ENCODE results near the gene SRMS. TPM values are rescaled to one million over a fixed set of nuclear protein-coding genes. Genes with fewer than 3 reads are reported as not detected.

Gene SRMS
- total RNA-seq, 1 donor from 2014 or later = not detected

GRCh38 chr20:63549679-63550282 is 2.2 kb upstream of the SRMS start:
- intact Hi-C loops (cut with micrococcal nuclease) = no loop called here
- H3K36me3 Mint-ChIP-seq (ENCODE audit: low read depth) = no peaks in the 10 kb centered on the region
- peaks cover 9% of the 10 kb centered on the region for H3K4me1 Mint-ChIP-seq (ENCODE audit: low read depth)
- H3K27ac Mint-ChIP-seq = no peak overlapping the region
- H3K27me3 Mint-ChIP-seq (ENCODE audit: insufficient read depth) = peaks cover 19% of the 10 kb centered on the region
- no peak for DNase-seq (ENCODE audit: low spot score)
- H3K4me3 Mint-ChIP-seq = no peak overlapping the region
- H3K9me3 Mint-ChIP-seq = no peaks in the 10 kb centered on the region

- Mint-ChIP-seq H3K9me3 (no peaks in the 10 kb centered on the region), H3K27me3 (ENCODE audit: insufficient read depth) (peaks cover 19% of the 10 kb centered on the region), H3K4me1 (ENCODE audit: low read depth) (peaks cover 9% of the 10 kb centered on the region), H3K27ac (no peak overlapping the region), H3K36me3 (ENCODE audit: low read depth) (no peaks in the 10 kb centered on the region), H3K4me3 (no peak overlapping the region)
- DNase-seq (ENCODE audit: low spot score) = no peak
- intact Hi-C loops (cut with micrococcal nuclease) = no loop called here
Measured at GRCh38 chr20:63549019-63549418, 1.5 kb upstream of the SRMS start.

DNA sequence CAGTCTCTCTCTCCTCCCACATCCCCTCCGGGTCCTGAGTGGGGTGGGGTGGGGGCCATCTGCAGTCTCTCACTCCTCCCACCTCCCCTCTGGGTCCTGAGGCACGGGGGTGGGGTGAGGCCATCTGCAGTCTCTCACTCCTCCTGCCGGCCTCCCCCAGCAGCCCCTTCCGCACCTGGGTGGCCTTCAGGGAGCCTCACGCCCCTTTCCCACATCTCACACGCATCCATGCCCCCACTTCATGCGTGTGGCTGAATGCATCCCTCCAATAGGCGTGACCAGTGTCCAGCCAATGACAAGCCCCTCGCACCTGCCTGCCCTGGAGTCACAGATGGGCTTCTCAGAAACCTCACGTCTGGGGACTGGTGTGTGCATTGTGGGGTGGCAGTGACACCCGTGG is 993 bp upstream of the SRMS start:
- Mint-ChIP-seq H3K4me1 (ENCODE audit: low read depth) (peaks cover 9% of the 10 kb centered on the region), H3K27ac (no peak overlapping the region), H3K4me3 (no peak overlapping the region), H3K27me3 (ENCODE audit: insufficient read depth) (peaks cover 19% of the 10 kb centered on the region), H3K36me3 (ENCODE audit: low read depth) (no peaks in the 10 kb centered on the region), H3K9me3 (no peaks in the 10 kb centered on the region)
- intact Hi-C loops (cut with micrococcal nuclease) = no loop called here
- no peak for DNase-seq (ENCODE audit: low spot score)

DNA sequence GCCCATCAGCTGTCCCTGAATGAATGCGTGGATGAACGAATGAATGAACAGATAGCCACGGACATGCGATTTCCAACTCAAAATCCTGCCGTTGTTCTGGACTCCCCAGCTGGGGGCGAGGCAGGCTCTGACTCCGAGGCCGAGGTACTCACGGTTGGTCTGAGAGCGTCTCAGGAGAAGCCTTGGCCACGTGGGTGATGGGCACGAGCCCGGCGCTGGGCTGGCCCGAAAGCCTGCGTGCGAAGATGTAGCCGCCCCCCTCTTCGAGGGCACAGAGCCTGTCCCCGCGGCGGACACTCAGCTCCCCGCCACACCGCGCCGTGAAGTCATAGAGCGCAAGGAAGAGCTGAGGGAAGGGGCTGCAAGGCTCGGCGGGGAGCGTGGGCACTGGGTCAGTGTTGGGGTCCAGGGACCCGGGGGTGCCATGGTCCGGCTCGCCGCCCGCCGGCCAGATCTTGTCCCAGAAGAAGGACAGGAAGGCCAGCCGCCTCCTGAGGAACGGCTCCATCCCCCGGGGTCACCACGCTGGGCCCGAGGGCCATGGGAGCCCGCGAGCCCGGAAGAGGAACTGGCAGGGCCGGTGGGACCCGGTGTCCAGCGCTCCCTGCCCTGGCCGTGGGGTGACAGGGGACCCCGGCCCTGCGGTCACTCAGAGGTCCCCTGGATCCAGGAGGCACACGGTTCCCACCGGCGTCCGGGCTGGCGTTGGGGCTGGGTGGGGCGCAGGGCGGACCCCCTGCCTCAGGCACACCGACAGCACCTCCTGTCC is 409 bp downstream of the SRMS start:
- intact Hi-C loops (cut with micrococcal nuclease) = no loop called here
- Mint-ChIP-seq H3K27ac (no peak overlapping the region), H3K27me3 (ENCODE audit: insufficient read depth) (peaks cover 16% of the 10 kb centered on the region), H3K4me3 (no peak overlapping the region), H3K4me1 (ENCODE audit: low read depth) (no peaks in the 10 kb centered on the region), H3K9me3 (no peaks in the 10 kb centered on the region), H3K36me3 (ENCODE audit: low read depth) (no peaks in the 10 kb centered on the region)
- DNase-seq (ENCODE audit: low spot score) = no peak

GRCh38 chr20:63546256-63546955 is 1.1 kb downstream of the SRMS start:
- intact Hi-C loops (cut with micrococcal nuclease) = no loop called here

GRCh38 chr20:63545814-63546213 is 1.7 kb downstream of the SRMS start:
- no peak for DNase-seq (ENCODE audit: low spot score)
- no peak overlapping the region for H3K27ac Mint-ChIP-seq
- H3K36me3 Mint-ChIP-seq (ENCODE audit: low read depth) = no peaks in the 10 kb centered on the region
- intact Hi-C loops (cut with micrococcal nuclease) = no loop called here
- no peaks in the 10 kb centered on the region for H3K9me3 Mint-ChIP-seq
- no peak overlapping the region for H3K4me3 Mint-ChIP-seq
- H3K4me1 Mint-ChIP-seq (ENCODE audit: low read depth) = no peaks in the 10 kb centered on the region
- H3K27me3 Mint-ChIP-seq (ENCODE audit: insufficient read depth) = peaks cover 13% of the 10 kb centered on the region

More at GRCh38 chr20:63546256-63546955, 1.1 kb downstream of the SRMS start:
- no peak for DNase-seq (ENCODE audit: low spot score)
- Mint-ChIP-seq H3K4me1 (ENCODE audit: low read depth) (no peaks in the 10 kb centered on the region), H3K27me3 (ENCODE audit: insufficient read depth) (peaks cover 13% of the 10 kb centered on the region), H3K4me3 (no peak overlapping the region), H3K27ac (no peak overlapping the region), H3K9me3 (no peaks in the 10 kb centered on the region), H3K36me3 (ENCODE audit: low read depth) (no peaks in the 10 kb centered on the region)

- no peak for DNase-seq (ENCODE audit: low spot score)
- Mint-ChIP-seq H3K27ac (no peak overlapping the region), H3K4me1 (ENCODE audit: low read depth) (no peaks in the 10 kb centered on the region), H3K27me3 (ENCODE audit: insufficient read depth) (peaks cover 8% of the 10 kb centered on the region), H3K36me3 (ENCODE audit: low read depth) (no peaks in the 10 kb centered on the region), H3K9me3 (no peaks in the 10 kb centered on the region), H3K4me3 (no peak overlapping the region)
- intact Hi-C loops (cut with micrococcal nuclease) = no loop called here
Measured at GRCh38 chr20:63544958-63545516, 2.5 kb downstream of the SRMS start.

DNA sequence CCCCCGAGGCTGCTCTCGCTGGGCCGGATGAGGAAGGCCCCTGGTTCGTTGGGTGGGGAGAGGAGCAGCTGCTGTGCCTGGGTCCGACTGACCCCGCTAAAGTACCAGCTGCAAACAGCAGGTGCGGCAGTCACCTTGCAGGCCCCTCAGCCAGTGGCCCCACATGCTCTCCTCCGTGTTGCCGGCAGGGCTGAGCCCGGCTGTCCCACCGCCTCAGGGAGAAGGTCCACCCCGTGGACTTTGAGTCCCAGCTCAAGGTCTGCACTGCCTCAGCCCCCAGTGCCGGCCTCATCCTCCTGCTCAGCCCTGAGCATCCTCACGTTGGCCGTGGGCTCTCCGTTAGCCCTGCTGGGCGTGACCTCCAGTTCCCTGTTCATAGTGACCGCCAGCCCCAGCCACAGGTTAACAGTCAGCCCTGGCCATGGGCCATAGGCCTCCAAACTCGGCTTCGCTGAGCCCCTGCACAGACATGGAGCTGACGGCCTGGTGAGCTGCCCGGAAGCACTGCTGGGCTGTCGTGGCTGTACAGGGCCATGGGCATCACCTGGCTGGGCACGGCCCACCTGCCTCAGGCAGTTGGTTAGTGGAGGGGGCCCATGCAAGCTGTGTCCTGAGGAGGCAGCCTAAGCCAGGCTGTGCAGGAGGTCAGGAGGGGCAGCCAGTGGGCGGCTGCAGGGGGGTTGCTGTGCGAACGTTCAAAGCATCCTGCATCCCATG is 3.1 kb downstream of the SRMS start:
- Mint-ChIP-seq H3K36me3 (ENCODE audit: low read depth) (no peaks in the 10 kb centered on the region), H3K27me3 (ENCODE audit: insufficient read depth) (peaks cover 4% of the 10 kb centered on the region), H3K4me1 (ENCODE audit: low read depth) (no peaks in the 10 kb centered on the region), H3K9me3 (no peaks in the 10 kb centered on the region), H3K4me3 (no peak overlapping the region), H3K27ac (no peak overlapping the region)
- intact Hi-C loops (cut with micrococcal nuclease) = no loop called here
- no peak for DNase-seq (ENCODE audit: low spot score)

DNA sequence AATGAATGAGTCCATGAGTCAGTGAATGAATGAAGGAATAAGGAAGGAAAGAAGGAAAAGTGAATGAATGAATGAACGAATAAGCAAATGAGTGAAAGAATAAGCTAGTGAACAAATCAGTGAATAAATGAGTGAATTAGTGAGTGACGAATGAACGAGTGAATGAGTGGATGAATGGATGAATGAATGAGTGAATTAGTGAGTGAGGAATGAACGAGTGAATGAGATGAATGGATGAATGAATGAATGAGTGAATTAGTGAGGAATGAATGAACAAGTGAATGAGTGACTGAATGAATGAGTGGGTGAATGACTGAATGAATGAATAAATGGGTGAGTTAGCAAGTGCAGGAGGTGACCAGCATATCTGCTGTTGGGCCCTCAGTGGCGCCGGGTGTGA is 3.8 kb downstream of the SRMS start:
- H3K9me3 Mint-ChIP-seq = no peaks in the 10 kb centered on the region
- H3K36me3 Mint-ChIP-seq (ENCODE audit: low read depth) = no peaks in the 10 kb centered on the region
- intact Hi-C loops (cut with micrococcal nuclease) = no loop called here
- no peak overlapping the region for H3K27ac Mint-ChIP-seq
- no peak for DNase-seq (ENCODE audit: low spot score)
- no peaks in the 10 kb centered on the region for H3K4me1 Mint-ChIP-seq (ENCODE audit: low read depth)
- H3K27me3 Mint-ChIP-seq (ENCODE audit: insufficient read depth) = peaks cover 3% of the 10 kb centered on the region
- H3K4me3 Mint-ChIP-seq = no peak overlapping the region

- no peaks in the 10 kb centered on the region for H3K9me3 Mint-ChIP-seq
- intact Hi-C loops (cut with micrococcal nuclease) = no loop called here
- H3K4me3 Mint-ChIP-seq = no peak overlapping the region
- no peak for DNase-seq (ENCODE audit: low spot score)
- no peak overlapping the region for H3K27ac Mint-ChIP-seq
- H3K36me3 Mint-ChIP-seq (ENCODE audit: low read depth) = no peaks in the 10 kb centered on the region
- no peaks in the 10 kb centered on the region for H3K4me1 Mint-ChIP-seq (ENCODE audit: low read depth)
- H3K27me3 Mint-ChIP-seq (ENCODE audit: insufficient read depth) = peaks cover 3% of the 10 kb centered on the region
Measured at GRCh38 chr20:63543131-63543530, 4.4 kb downstream of the SRMS start.

DNA sequence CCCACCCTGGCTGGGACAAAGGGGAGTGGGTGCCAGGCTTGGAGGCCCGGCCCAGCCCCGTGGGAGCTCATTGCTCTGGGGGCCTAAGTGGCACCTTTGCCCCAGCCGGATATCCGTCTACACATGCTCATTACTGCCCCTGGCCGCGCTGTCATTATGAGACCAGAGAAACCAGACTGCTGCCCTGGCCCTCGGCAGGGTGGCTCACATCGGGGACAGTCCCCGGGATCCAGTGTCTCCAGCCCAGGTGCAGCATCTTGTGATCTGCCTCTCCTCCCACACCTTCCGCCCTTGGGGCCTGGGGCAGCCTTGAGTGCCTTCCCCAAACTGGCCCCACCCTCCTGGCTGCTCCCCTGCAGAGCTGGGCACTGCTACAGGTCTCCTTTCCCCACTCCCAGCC is 4.9 kb downstream of the SRMS start:
- intact Hi-C loops (cut with micrococcal nuclease) = no loop called here
- Mint-ChIP-seq H3K36me3 (ENCODE audit: low read depth) (no peaks in the 10 kb centered on the region), H3K4me1 (ENCODE audit: low read depth) (no peaks in the 10 kb centered on the region), H3K27me3 (ENCODE audit: insufficient read depth) (peaks cover 3% of the 10 kb centered on the region), H3K4me3 (no peak overlapping the region), H3K27ac (no peak overlapping the region), H3K9me3 (no peaks in the 10 kb centered on the region)
- DNase-seq (ENCODE audit: low spot score) = no peak

- Mint-ChIP-seq H3K27me3 (ENCODE audit: insufficient read depth) (peaks cover 3% of the 10 kb centered on the region), H3K9me3 (no peaks in the 10 kb centered on the region), H3K4me3 (no peak overlapping the region), H3K36me3 (ENCODE audit: low read depth) (no peaks in the 10 kb centered on the region), H3K4me1 (ENCODE audit: low read depth) (no peaks in the 10 kb centered on the region), H3K27ac (no peak overlapping the region)
- no peak for DNase-seq (ENCODE audit: low spot score)
- intact Hi-C loops (cut with micrococcal nuclease) = no loop called here
Measured at GRCh38 chr20:63542031-63542559, 5.5 kb downstream of the SRMS start.

All from activated T-helper 1 cell treated with anti-CD3 and anti-CD28 coated beads, Interleukin-12 subunit alpha, Interleukin-12 subunit beta, Interleukin-2, Interleukin-4 antibody, amounts not matched to agents 30 ng/mL and 10 ng/mL and 1 ng/mL, durations not matched to agents 14 hours and 24 hours and 36 hours (primary cell).